Body of pancreas (tissue), 4 donors: Measurements from ENCODE around the gene PRPF31. TPM values are rescaled to one million over a fixed set of nuclear protein-coding genes. Genes with fewer than 3 reads are reported as not detected.
A peak's percentile ranks its signal among the peaks of the same experiment; 100 is the strongest.

ENCODE experiments used
- ATAC-seq: fragments of 150-250 bp; one replicate; pipeline ENCODE4 v1.9.1; 2016
- DNase-seq, 4 donors: peaks; one replicate each; pipeline ENCODE4 v3.0.0-alpha.2; 2019
- H3K27ac ChIP-seq, 4 donors: fragments of 200-600 bp; sonication (generic); 1 replicate in 3 of 4; 2 replicates in 1 of 4; pipeline versions ENCODE4 v1.5.1 to v1.6.1; 2016 to 2019; ENCODE audit warnings: mild to moderate bottlenecking in 1 of 4, mixed read lengths in 1 of 4, moderate library complexity in 1 of 4
- H3K27me3 ChIP-seq, 2 donors: fragments of 200-600 bp; sonication (generic); one replicate each; pipeline ENCODE4 v1.6.0; 2016; ENCODE audit warnings: mild to moderate bottlenecking in 1 of 2
- H3K36me3 ChIP-seq, 2 donors: fragments of 200-600 bp; sonication (generic); replicated peaks in 1 of 2; 2 replicates each; pipeline ENCODE4 v1.5.1; 2016; ENCODE audit warnings: low read depth in 2 of 2; ENCODE audit not compliant: insufficient read depth in 1 of 2
- H3K4me1 ChIP-seq: fragments of 200-600 bp; sonication (generic); one replicate; pipeline ENCODE4 v1.6.0; 2016
- H3K4me3 ChIP-seq, 2 donors: fragments of 200-600 bp; sonication (generic); 1 replicate in 1 of 2; 2 replicates in 1 of 2; pipeline ENCODE4 v1.5.1; 2016 to 2019
- H3K9me3 ChIP-seq, 3 donors: fragments of 200-600 bp; sonication (generic); 1 replicate in 2 of 3; 2 replicates in 1 of 3; pipeline ENCODE4 v1.5.1; 2016
- CTCF ChIP-seq, 7 experiments: fragments of 450-650 bp in 4 of 7; fragments of 200-600 bp in 3 of 7; sonication (generic) in 3 of 7; IDR thresholded peaks; one replicate each; pipeline ENCODE4 v1.5.1; 2016 to 2019; ENCODE audit warnings: antibody characterized with exemption in 7 of 7
- POLR2A ChIP-seq, 3 donors: fragments of 450-650 bp; IDR thresholded peaks; one replicate each; pipeline ENCODE4 v1.6.1; 2016; ENCODE audit warnings: antibody characterized with exemption in 3 of 3, mild to moderate bottlenecking in 2 of 3
- WGBS, 2 donors: methylation state at CpG; one replicate each; pipeline ENCODE4 v1.1.5; 2017; 5-methylcytosine and 5-hydroxymethylcytosine counted together
- intact Hi-C: fragments of 100-400 bp; cut with DNase I; formaldehyde crosslinking; loops from one replicate; pipeline ENCODE4 v1.15.1; 2023
- total RNA-seq, 2 donors: library from RNA; depleted of rRNA; stranded (reverse); fragments of >200 nt; gene quantifications; one replicate each; pipeline ENCODE4 v1.1.0, GENCODE V29; 2016

PRPF31 gene
- total RNA-seq, 2 donors from 2014 or later, result 17.8 to 24.1 TPM

DNA sequence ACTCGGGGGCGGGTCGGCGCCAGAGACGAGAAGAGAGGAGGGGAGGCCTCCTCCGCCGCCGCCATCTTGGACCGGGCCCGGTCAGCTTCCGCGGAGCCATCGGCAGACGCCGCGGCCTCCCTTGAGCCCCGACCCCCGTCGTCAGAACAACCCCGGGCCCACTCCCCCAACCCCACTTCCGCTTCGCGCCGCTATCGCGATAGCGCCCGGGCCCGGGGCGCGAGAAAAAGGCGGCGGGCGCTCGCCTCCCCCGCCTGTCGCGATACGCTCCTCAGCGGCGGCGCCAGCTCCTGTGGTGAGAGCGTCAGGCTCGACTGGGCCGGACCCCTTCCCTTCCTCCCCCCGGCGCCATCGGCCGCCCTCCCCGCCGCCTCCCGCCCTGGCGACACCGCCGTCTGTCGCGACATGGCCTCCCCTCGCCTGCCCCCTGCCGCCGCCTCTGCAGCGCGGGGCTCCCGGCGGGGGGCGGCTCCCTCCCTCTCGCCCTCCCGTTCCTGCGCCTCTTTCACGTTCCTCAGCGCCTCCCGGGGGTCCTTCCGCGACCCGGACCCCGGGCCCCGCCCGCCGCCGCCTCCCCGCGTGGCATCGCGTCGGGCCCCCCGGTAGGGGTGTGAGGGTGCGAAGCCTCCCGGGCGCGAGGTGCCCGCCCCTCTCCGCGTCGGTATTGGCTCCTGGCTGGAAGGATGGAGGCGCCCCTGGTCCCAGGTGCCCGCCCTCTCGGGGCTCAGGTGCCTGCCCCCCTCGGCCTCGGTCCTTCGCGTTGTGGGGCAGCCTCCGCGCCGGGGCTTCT lies 22.3 kb downstream of the PRPF31 start, which contains the start of gene CNOT3:
Gene CNOT3, plus strand, starts transcription at position 64 of the 790 bp plus-strand sequence. CDS start 5,217 bp downstream, outside the sequence.
- WGBS, 2 donors, result 0% methylated on average over 1 to 57 of the region's 103 CpGs
- TF ChIP-seq CTCF (IDR thresholded peaks at IDR 0.05), result peak in 1 of 7 experiments; percentile 12
- peak; percentile 38 to 78 (median 62) for TF ChIP-seq POLR2A (IDR thresholded peaks at IDR 0.05)
- Histone ChIP-seq H3K27me3 (no peaks in the 10 kb centered on the region), H3K4me3 (peak within 1 kb of the TSS; percentile 95 to 99), H3K9me3 (no peaks in the 10 kb centered on the region), H3K4me1 (peaks cover 55% of the 10 kb centered on the region), H3K27ac (peak within 1 kb of the TSS; percentile 88 to 94 (median 92)), H3K36me3 (peaks cover 0 to 2% of the 10 kb centered on the region in 2 donors)
- ATAC-seq, result no peak
- intact Hi-C loops, result no loop called here
- peak in 2 of 4 donors; percentile 35 to 42 for DNase-seq

DNA sequence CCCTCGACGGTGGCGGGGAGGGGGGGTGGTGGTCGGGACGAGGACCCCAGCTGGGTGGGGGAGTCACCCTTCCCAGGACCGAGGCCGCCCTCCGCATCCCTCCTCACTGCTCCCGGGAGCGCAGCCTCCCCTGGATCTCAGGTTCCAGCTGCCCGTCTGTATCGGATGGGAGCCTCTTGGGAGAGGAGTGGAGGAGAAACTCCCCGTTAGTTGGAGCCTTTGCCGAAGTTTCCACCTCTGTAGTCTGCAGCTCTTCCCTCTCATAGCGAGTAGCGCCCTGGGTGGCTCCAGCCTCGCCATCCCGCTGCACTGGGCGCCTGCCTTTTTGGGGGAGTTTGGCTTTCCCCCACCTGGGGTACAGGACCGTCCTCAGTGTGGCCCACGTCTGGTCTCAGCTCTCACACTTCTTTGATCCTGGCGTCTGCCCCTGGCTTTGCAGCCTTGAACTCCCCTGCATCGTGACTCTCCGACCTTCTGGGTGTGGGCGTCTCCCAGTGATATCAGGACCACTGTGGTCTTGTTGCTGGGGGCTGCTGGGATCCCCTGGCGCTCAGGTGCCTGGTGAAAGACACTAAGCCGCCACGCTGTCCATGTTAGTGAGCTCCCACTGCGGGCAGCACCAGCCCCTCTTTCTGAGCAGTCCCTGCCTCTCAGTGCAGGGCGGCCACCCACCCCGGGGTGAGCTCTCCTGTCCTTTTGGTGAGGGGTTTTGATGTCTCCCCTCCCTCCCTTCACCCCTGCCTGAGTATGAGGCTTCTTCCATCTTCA lies 23.1 kb downstream of the PRPF31 start:
- peaks cover 55% of the 10 kb centered on the region for H3K4me1 ChIP-seq
- H3K27ac ChIP-seq, result peak overlapping the region; percentile 88 to 94 (median 92)
- DNase-seq (no peak), ATAC-seq (no peak)
- no peaks in the 10 kb centered on the region for H3K9me3 ChIP-seq
- intact Hi-C loops, result no loop called here
- WGBS, 2 donors, result 21% methylated on average over 13 to 31 of the region's 31 CpGs
- H3K27me3 ChIP-seq, result no peaks in the 10 kb centered on the region
- TF ChIP-seq CTCF (IDR thresholded peaks at IDR 0.05) (no peak), POLR2A (IDR thresholded peaks at IDR 0.05) (no peak)
- peak overlapping the region; percentile 95 to 99 for H3K4me3 ChIP-seq
- H3K36me3 ChIP-seq, result peaks cover 4 to 10% of the 10 kb centered on the region in 2 donors

- WGBS, 2 donors, result 88 to 92% methylated on average over 3 of the region's 3 CpGs
- no peak for TF ChIP-seq POLR2A (IDR thresholded peaks at IDR 0.05)
- TF ChIP-seq CTCF (IDR thresholded peaks at IDR 0.05), result no peak
- no peak for DNase-seq
- intact Hi-C loops, result no loop called here
- ATAC-seq, result no peak
- Histone ChIP-seq H3K27ac (no peak overlapping the region), H3K27me3 (no peaks in the 10 kb centered on the region), H3K36me3 (peaks cover 26% of the 10 kb centered on the region in 2 donors), H3K9me3 (no peaks in the 10 kb centered on the region), H3K4me1 (peaks cover 38% of the 10 kb centered on the region), H3K4me3 (no peak overlapping the region)
Measured at GRCh38 chr19:54141356-54141755, 25.8 kb downstream of the PRPF31 start.

DNA sequence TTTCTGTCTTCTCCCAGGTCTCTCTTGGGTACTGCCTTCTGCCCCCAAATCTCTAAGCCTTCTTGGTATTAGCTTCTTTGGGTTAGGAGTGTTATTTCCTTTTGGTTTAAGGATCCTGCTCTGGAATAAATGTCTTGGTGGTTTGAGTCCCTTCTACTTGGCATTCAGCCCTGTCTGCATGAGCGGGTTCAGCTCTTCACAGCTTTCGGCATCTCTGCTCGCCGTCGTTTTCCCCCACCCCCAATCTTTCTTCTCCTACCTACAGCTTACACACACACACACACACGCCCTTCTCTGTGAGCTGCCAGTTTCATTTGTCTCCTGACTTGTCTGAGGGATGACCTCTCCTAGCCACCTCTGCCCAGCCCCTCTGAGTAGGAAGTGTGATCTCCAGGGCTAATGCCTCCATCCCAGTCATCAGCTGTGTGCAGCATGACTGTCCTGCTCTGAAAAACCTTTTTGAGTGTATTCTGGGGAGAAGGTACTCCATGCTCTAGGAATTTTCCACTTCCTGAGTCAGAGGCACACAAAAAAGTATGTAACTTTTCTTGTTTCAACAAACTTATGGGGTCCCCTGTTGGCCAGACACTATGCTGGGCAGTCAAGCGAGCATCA lies 26.7 kb downstream of the PRPF31 start:
- H3K27me3 ChIP-seq, result no peaks in the 10 kb centered on the region
- 79 to 81% methylated on average over 7 of the region's 7 CpGs for whole genome bisulfite sequencing, 2 donors
- TF ChIP-seq POLR2A (IDR thresholded peaks at IDR 0.05) (no peak), CTCF (IDR thresholded peaks at IDR 0.05) (no peak)
- DNase-seq (no peak), ATAC-seq (no peak)
- no peaks in the 10 kb centered on the region for H3K9me3 ChIP-seq
- no peak overlapping the region for H3K4me3 ChIP-seq
- intact Hi-C loops, result no loop called here
- H3K4me1 ChIP-seq, result peaks cover 34% of the 10 kb centered on the region
- peaks cover 31 to 34% of the 10 kb centered on the region in 2 donors for H3K36me3 ChIP-seq
- no peak overlapping the region for H3K27ac ChIP-seq
